ENCODE measurements around the gene CYP11A1. TPM values are rescaled to one million over a fixed set of nuclear protein-coding genes. Genes with fewer than 3 reads are reported as not detected.

Gene CYP11A1
- total RNA-seq, 2 experiments from 2014 or later, result 0.29 to 0.31 TPM

DNA sequence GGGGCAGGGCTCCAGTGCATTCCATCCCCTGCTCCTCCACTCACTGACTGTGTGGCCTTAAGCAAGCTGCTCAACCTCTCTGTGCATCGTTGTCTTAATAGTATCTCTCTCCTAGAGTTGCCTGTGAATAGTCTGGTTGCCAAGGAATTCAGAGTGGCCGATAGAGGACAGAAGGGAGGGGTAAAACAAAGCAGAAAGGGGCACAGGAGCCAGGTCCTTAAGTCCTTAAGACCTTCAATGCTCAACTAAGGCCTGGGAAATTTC lies 13.7 kb upstream of the CYP11A1 start:
- H3K27me3 Mint-ChIP-seq, result no peaks in the 10 kb centered on the region
- intact Hi-C loops (cut with micrococcal nuclease), result no loop called here
- ChIA-PET CTCF (interaction anchor here (1.1 to 17.3 kb wide), 9 partner anchors 15 to 165 kb away, joined by 3 to 840 read pairs (median 11); partner anchors contain the start of genes ARID3B, SEMA7A and UBL7), POLR2A (interaction anchor here (0.5 to 6.7 kb wide), 3 partner anchors 21 to 53 kb away, joined by 4 to 141 read pairs (median 14); partner anchors contain the start of gene SEMA7A)
- no peak overlapping the region for H3K4me3 Mint-ChIP-seq
- H3K36me3 Mint-ChIP-seq (ENCODE audit: low read depth), result no peaks in the 10 kb centered on the region
- DNase-seq, result no peak
- TF ChIP-seq, protein P1, sequence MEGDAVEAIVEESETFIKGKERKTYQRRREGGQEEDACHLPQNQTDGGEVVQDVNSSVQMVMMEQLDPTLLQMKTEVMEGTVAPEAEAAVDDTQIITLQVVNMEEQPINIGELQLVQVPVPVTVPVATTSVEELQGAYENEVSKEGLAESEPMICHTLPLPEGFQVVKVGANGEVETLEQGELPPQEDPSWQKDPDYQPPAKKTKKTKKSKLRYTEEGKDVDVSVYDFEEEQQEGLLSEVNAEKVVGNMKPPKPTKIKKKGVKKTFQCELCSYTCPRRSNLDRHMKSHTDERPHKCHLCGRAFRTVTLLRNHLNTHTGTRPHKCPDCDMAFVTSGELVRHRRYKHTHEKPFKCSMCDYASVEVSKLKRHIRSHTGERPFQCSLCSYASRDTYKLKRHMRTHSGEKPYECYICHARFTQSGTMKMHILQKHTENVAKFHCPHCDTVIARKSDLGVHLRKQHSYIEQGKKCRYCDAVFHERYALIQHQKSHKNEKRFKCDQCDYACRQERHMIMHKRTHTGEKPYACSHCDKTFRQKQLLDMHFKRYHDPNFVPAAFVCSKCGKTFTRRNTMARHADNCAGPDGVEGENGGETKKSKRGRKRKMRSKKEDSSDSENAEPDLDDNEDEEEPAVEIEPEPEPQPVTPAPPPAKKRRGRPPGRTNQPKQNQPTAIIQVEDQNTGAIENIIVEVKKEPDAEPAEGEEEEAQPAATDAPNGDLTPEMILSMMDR (IDR thresholded peaks at IDR 0.05), result no peak
- no peak overlapping the region for H3K27ac Mint-ChIP-seq
- ATAC-seq, result no peak
- H3K9me3 Mint-ChIP-seq, result no peaks in the 10 kb centered on the region
- peaks cover 86% of the 10 kb centered on the region for H3K4me1 Mint-ChIP-seq (ENCODE audit: low read depth)

DNA sequence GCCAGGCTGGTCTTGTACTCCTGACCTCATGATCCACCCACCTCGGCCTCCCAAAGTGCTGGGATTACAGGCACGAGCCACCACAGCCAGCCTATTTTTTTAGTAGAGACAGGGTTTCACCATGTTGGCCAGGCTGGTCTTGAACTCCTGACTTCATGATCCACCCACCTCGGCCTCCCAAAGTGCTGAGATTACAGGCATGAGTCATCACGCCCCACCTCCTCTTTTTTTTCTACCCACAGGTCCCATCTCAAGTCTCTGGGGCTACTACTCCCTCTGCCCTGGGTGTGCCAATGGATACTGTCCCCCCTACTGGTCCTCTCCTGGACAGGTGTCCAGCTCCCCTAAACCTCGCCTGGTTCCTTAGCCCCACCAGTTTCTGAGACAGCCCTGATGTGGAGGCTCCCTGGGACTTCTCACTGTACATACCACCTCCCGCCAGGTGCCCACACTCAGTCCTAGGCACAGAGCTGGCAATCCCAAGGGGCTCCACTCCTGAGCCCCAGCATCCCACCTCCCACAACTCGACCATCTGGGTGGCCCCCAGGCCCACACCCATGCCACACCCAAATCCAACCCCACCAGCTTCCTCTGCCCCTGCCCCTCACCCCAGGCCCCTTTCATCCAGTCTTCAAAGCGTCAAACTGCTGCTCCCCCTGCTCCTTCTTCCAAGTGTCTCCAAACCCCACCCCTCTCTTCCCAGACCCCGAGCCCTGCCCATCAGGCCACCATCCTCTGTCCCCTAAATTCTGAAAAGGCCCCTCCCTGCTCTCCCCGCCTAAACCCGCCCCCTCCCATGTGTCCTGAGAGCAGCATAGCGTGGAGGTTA lies 13.1 kb upstream of the CYP11A1 start:
- CTCF ChIA-PET, result interaction anchor here (2.4 to 17.3 kb wide), 4 partner anchors 15 to 81 kb away, joined by 16 to 840 read pairs (median 30); partner anchors contain the start of genes SEMA7A and UBL7
- Mint-ChIP-seq H3K27ac (no peak overlapping the region), H3K4me1 (ENCODE audit: low read depth) (peaks cover 83% of the 10 kb centered on the region), H3K4me3 (no peak overlapping the region), H3K27me3 (no peaks in the 10 kb centered on the region), H3K9me3 (no peaks in the 10 kb centered on the region), H3K36me3 (ENCODE audit: low read depth) (no peaks in the 10 kb centered on the region)
- intact Hi-C loops (cut with micrococcal nuclease), result no loop called here
- POLR2A ChIA-PET, result interaction anchor here (0.5 to 6.7 kb wide), 4 partner anchors 16 to 80 kb away, joined by 3 to 141 read pairs (median 4); partner anchors contain the start of gene UBL7
- DNase-seq (peak; percentile 48), ATAC-seq (no peak)
- TF ChIP-seq, protein P1 (IDR thresholded peaks at IDR 0.05), result no peak

DNA sequence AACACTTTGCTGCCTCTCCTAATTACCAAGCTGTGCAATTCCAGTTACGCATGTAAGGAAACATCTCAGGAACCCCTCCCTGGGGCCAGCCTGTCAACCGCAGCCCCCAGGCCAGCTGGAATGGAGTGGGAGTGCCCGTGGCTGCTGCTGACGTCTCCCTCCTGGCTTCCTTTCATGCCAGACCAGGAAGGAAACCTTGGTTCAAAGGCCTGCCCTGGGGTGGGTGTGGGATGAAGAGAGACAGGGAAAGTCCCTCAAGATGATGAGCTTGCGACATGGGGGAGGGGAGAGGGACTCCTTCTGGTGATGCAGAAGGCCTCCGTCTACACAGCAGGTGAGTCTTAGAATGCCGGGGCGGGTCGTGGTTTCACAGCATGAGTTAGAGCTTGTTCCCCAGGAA lies 11.4 kb upstream of the CYP11A1 start:
- DNase-seq, result peak; percentile 88
- peak; percentile 34 for ATAC-seq

DNA sequence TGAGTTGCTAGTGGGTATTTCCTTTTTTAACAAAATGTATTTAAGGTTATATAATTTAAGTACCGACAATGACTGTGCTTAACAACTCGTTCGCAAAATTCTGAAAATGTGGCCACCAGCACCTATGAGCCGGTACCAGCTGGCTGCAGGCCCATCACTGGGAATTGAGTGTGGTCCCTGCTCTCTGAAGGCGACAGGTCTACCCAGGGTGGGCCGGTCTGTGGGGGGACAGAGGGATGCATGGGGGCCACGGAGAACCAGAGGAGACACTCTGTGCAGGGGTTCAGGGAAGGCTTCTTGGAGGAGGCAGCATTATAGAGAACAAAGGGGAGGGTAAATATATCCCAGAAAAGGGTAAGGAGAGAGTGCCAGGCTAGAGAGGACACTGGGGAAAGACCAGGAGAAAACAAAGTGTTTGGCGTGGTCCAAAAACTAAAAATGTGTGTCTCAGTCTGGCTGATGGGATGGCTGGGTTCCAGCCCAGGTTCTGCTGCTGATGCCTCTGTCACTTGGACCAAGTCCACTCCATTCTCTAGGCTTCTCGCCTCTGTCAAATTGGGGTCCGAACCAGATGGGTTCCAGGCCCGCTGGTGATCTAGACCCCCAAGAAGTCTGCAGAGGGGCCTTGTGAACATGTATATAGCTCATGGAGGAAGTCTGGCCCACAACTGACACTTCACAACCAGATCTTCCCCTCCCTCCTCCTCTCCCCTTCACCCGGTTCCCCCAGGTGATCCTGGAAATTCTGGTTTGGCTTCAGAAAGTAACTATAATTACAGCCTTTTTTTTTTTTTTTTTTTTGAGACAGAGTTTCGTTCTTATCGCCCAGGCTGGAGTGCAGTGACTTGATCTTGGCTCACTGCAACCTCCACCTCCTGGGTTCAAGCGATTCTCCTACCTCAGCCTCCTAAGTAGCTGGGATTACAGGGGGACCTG lies 10.7 kb upstream of the CYP11A1 start:
- Mint-ChIP-seq H3K9me3 (no peaks in the 10 kb centered on the region), H3K27me3 (no peaks in the 10 kb centered on the region), H3K27ac (peak overlapping the region; percentile 61), H3K4me1 (ENCODE audit: low read depth) (peaks cover 69% of the 10 kb centered on the region), H3K36me3 (ENCODE audit: low read depth) (no peaks in the 10 kb centered on the region), H3K4me3 (no peak overlapping the region)
- intact Hi-C loops (cut with micrococcal nuclease), result loop anchor here (5.0 kb wide), 1 partner anchor 164 kb away; the partner anchor contains the start of gene ARID3B
- ATAC-seq, result no peak
- TF ChIP-seq, protein P1 (IDR thresholded peaks at IDR 0.05), result no peak
- ChIA-PET CTCF (interaction anchor here (0.7 to 17.3 kb wide), 8 partner anchors 19 to 409 kb away, joined by 3 to 840 read pairs (median 4); partner anchors contain the start of genes CLK3 and SEMA7A), POLR2A (interaction anchor here (0.6 to 2.7 kb wide), 10 partner anchors 10 to 175 kb away, joined by 3 to 14 read pairs (median 4); partner anchors contain the start of gene UBL7)
- no peak for DNase-seq

More for the DNA sequence above, 11.4 kb upstream of the CYP11A1 start:
- no peaks in the 10 kb centered on the region for H3K36me3 Mint-ChIP-seq (ENCODE audit: low read depth)
- ChIA-PET CTCF (interaction anchor here (0.7 to 17.3 kb wide), 8 partner anchors 18 to 408 kb away, joined by 3 to 840 read pairs (median 4); partner anchors contain the start of gene SEMA7A), POLR2A (interaction anchor here (0.6 to 2.0 kb wide), 12 partner anchors 11 to 174 kb away, joined by 3 to 14 read pairs (median 4); no protein-coding TSS in a partner anchor)
- TF ChIP-seq, protein P1 (IDR thresholded peaks at IDR 0.05), result no peak
- no peaks in the 10 kb centered on the region for H3K27me3 Mint-ChIP-seq
- no peak overlapping the region for H3K4me3 Mint-ChIP-seq
- peaks cover 76% of the 10 kb centered on the region for H3K4me1 Mint-ChIP-seq (ENCODE audit: low read depth)
- intact Hi-C loops (cut with micrococcal nuclease), result loop anchor here (5.0 kb wide), 1 partner anchor 163 kb away; the partner anchor contains the start of gene ARID3B
- no peaks in the 10 kb centered on the region for H3K9me3 Mint-ChIP-seq
- peak overlapping the region; percentile 61 for H3K27ac Mint-ChIP-seq

All from activated CD8-positive, alpha-beta T cell treated with anti-CD3 and anti-CD28 coated beads for 36 hours (primary cell).